ENCODE measurements around the gene MOB1B. TPM values are rescaled to one million over a fixed set of nuclear protein-coding genes. Genes with fewer than 3 reads are reported as not detected.

The MOB1B gene
- total and polyA plus RNA-seq, 2 of the 13 experiments (the other 11 are each of a cell fraction or from before 2014, with no cell fraction given) = 3.9 to 4.0 TPM

GRCh38 chr4:70984106-70984505 lies 81.9 kb downstream of the MOB1B start:
- Histone ChIP-seq H3K4me1 (ENCODE audit: insufficient read depth, low read length) (peaks cover 15% of the 10 kb centered on the region), H3K36me3 (replicated peaks in 1 of 2; ENCODE audit: control insufficient read depth in 1 of 2, insufficient read depth in 2 of 2, low read length in 2 of 2) (0 out of 5 replicates have a peak, but pooled peaks cover 0 to 3% of the 10 kb centered on the region in 2 experiments), H3K9me3 (ENCODE audit: low read length) (no peaks in the 10 kb centered on the region), H2AFZ (ENCODE audit: low read length) (no peak overlapping the region), H4K20me1 (ENCODE audit: insufficient read depth, low read length) (no peaks in the 10 kb centered on the region), H3K4me3 (replicated peaks in 1 of 3; ENCODE audit: insufficient read depth in 1 of 3, low read depth in 2 of 3, low read length in 3 of 3) (no peak overlapping the region), H3K27me3 (ENCODE audit: control insufficient read depth in 1 of 2, insufficient read depth in 2 of 2, low read length in 2 of 2) (no peaks in the 10 kb centered on the region), H3K79me2 (ENCODE audit: insufficient read depth, low read length) (no peaks in the 10 kb centered on the region), H3K27ac (ENCODE audit: extremely low read length, insufficient read depth, low read length) (no peak overlapping the region), H3K9ac (ENCODE audit: insufficient read depth, low read depth, low read length) (no peak overlapping the region), H3K4me2 (ENCODE audit: low read depth, low read length) (no peak overlapping the region)
- BruUV-seq (replicated peaks) = no TSS peak
- TF ChIP-seq HMGXB4 (CRISPR knock-in tag; IDR thresholded peaks at IDR 0.05; ENCODE audit: borderline replicate concordance in 1 of 2, low read depth in 1 of 2) (no peak), ZNF326 (CRISPR knock-in tag; IDR thresholded peaks at IDR 0.05; ENCODE audit: borderline replicate concordance) (no peak), ATF7-NPFF (CRISPR knock-in tag; IDR thresholded peaks at IDR 0.05; ENCODE audit: low read depth) (no peak), HMGXB3 (CRISPR knock-in tag; IDR thresholded peaks at IDR 0.05; ENCODE audit: borderline replicate concordance) (no peak), ZNF44 (CRISPR knock-in tag; IDR thresholded peaks at IDR 0.05) (no peak), ZNF639 (CRISPR knock-in tag; conservative IDR thresholded peaks at IDR 0.05) (no peak), SOX13 (IDR thresholded peaks at IDR 0.05) (no peak), SOX13 (CRISPR knock-in tag; conservative IDR thresholded peaks at IDR 0.05 in 1 of 2, IDR thresholded peaks at IDR 0.05 in 1 of 2) (no peak)
- TF ChIP-seq, protein P1, sequence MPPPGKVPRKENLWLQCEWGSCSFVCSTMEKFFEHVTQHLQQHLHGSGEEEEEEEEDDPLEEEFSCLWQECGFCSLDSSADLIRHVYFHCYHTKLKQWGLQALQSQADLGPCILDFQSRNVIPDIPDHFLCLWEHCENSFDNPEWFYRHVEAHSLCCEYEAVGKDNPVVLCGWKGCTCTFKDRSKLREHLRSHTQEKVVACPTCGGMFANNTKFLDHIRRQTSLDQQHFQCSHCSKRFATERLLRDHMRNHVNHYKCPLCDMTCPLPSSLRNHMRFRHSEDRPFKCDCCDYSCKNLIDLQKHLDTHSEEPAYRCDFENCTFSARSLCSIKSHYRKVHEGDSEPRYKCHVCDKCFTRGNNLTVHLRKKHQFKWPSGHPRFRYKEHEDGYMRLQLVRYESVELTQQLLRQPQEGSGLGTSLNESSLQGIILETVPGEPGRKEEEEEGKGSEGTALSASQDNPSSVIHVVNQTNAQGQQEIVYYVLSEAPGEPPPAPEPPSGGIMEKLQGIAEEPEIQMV (CRISPR knock-in tag; IDR thresholded peaks at IDR 0.05; ENCODE audit: low read depth) = no peak
- intact Hi-C loops (cut with micrococcal nuclease; ENCODE audit: unreplicated experiment) = no loop called here
- ChIA-PET CTCF (ENCODE audit: low intra/inter-chr PET ratio, low total read pairs) (no interaction called here), POLR2A (no interaction called here)
- no peak for FAIRE-seq
- no peak for ATAC-seq
- in situ Hi-C loops (cut with HindIII; ENCODE audit: extremely low pct_ligation_motif_present, low pct_unique_long_range_greater_than_20kb) = no loop called here
- no peak for DNase-seq (ENCODE audit: low spot score)
